Testis (tissue), 3 donors: ENCODE data around the gene MTERF1. TPM values are rescaled to one million over a fixed set of nuclear protein-coding genes. Genes with fewer than 3 reads are reported as not detected.

Experiments used
- polyA plus RNA-seq: library from polyadenylated mRNA; stranded (reverse); fragments of 350-450 nt; fragmentation: Illumina TruSeq; extraction: RNeasy Lipid Tissue Mini Kit (QIAGEN cat#74804); gene quantifications from one replicate; pipeline ENCODE4 v1.2.3, GENCODE V29; 2014; ENCODE audit warnings: low read depth, low replicate concordance; ENCODE audit not compliant: insufficient read depth
- total RNA-seq, 2 donors: library from RNA; depleted of rRNA; stranded (reverse); fragments of >200 nt; gene quantifications; one replicate each; pipeline ENCODE4 v1.2.3, GENCODE V29; 2016

The MTERF1 gene
- total and polyA plus RNA-seq, 3 donors from 2014 or later: 7.6 to 18.7 (median 10.0) TPM

Other genes with a start within 250 kb of the MTERF1 start
- 10 to 100 TPM; 67.3 to 69.0 TPM for gene AKAP9, start 60.2 kb upstream of the MTERF1 start, total RNA-seq
- gene AKAP9, start 60.2 kb upstream of the MTERF1 start, polyA plus RNA-seq: 6.7 TPM